CD4-positive, CD25-positive, alpha-beta regulatory T cell (primary cell): ENCODE data around the gene CKS1B. TPM values are rescaled to one million over a fixed set of nuclear protein-coding genes. Genes with fewer than 3 reads are reported as not detected.
"Not testable (repeated sequence)": the region's sequence is repeated elsewhere in the genome, so short reads cannot be mapped to it uniquely, and the experiment has no call there.

Experiments
- ATAC-seq, 2 donors: fragments of 150-1000 bp; cut with Tn5 transposase; one replicate each; pipeline ENCODE4 v1.10.0; 2021; ENCODE audit warnings: low read depth in 2 of 2, moderate number of reproducible peaks in 2 of 2, moderate library complexity in 1 of 2
- DNase-seq, 3 donors: peaks; one replicate each; pipeline versions ENCODE4 v3.0.0 to v3.0.0-alpha.2; 2012 to 2022; ENCODE audit warnings: mixed read lengths in 1 of 3
- H3K27ac ChIP-seq: one replicate; pipeline ENCODE4 v1.7.0; 2013; ENCODE audit warnings: mild to moderate bottlenecking, low read length; ENCODE audit not compliant: insufficient read depth, poor library complexity, severe bottlenecking
- H3K27me3 ChIP-seq: one replicate; pipeline ENCODE4 v1.7.0; 2013; ENCODE audit warnings: low read length; ENCODE audit not compliant: control insufficient read depth, insufficient read depth
- H3K36me3 ChIP-seq: one replicate; pipeline ENCODE4 v1.7.0; 2013; ENCODE audit warnings: mild to moderate bottlenecking, low read length, moderate library complexity; ENCODE audit not compliant: control insufficient read depth, insufficient read depth
- H3K4me1 ChIP-seq: 2 replicates; pipeline ENCODE4 v1.7.0; 2013; ENCODE audit warnings: mild to moderate bottlenecking, low read length; ENCODE audit not compliant: insufficient read depth, control insufficient read depth, poor library complexity, severe bottlenecking
- H3K4me3 ChIP-seq: one replicate; pipeline ENCODE4 v1.7.0; 2013; ENCODE audit warnings: low read depth, mild to moderate bottlenecking, low read length, moderate library complexity
- H3K9me3 ChIP-seq, 2 experiments: 1 replicate in 1 of 2; 2 replicates in 1 of 2; pipeline ENCODE4 v1.7.0; 2013; ENCODE audit warnings: low read length in 2 of 2, mild to moderate bottlenecking in 1 of 2, moderate library complexity in 1 of 2; ENCODE audit not compliant: control insufficient read depth in 2 of 2
- H3K27ac Mint-ChIP-seq, 3 donors: one replicate each; pipeline ENCODE4 v1.8.0; 2020 to 2022; ENCODE audit warnings: mild to moderate bottlenecking in 3 of 3, mixed read lengths in 3 of 3, moderate library complexity in 2 of 3
- H3K27me3 Mint-ChIP-seq: one replicate; pipeline ENCODE4 v1.8.0; 2022; ENCODE audit warnings: mild to moderate bottlenecking, mixed read lengths
- H3K36me3 Mint-ChIP-seq: one replicate; pipeline ENCODE4 v1.8.0; 2020; ENCODE audit warnings: mixed read lengths
- H3K4me1 Mint-ChIP-seq, 4 donors: one replicate each; pipeline ENCODE4 v1.8.0; 2020 to 2022; ENCODE audit warnings: mixed read lengths in 4 of 4, mild to moderate bottlenecking in 1 of 4
- H3K4me3 Mint-ChIP-seq, 4 donors: one replicate each; pipeline ENCODE4 v1.8.0; 2020 to 2022; ENCODE audit warnings: mild to moderate bottlenecking in 4 of 4, mixed read lengths in 4 of 4, moderate library complexity in 3 of 4
- H3K9me3 Mint-ChIP-seq, 7 donors: one replicate each; pipeline ENCODE4 v1.8.0; 2020 to 2022; ENCODE audit warnings: mixed read lengths in 7 of 7, mild to moderate bottlenecking in 3 of 7, moderate library complexity in 2 of 7
- polyA plus RNA-seq, 4 donors: library from polyadenylated mRNA; unstranded; fragments of 300-500 nt; fragmentation: Illumina TruSeq; gene quantifications; one replicate each; pipeline ENCODE4 v1.2.3, GENCODE V29; 2021
- total RNA-seq: library from RNA; stranded (reverse); gene quantifications from one replicate; pipeline ENCODE4 v1.2.3, GENCODE V29; 2022

Gene CKS1B
- total and polyA plus RNA-seq, 5 donors from 2014 or later = 8.5 to 60.0 (median 55.5) TPM

DNA sequence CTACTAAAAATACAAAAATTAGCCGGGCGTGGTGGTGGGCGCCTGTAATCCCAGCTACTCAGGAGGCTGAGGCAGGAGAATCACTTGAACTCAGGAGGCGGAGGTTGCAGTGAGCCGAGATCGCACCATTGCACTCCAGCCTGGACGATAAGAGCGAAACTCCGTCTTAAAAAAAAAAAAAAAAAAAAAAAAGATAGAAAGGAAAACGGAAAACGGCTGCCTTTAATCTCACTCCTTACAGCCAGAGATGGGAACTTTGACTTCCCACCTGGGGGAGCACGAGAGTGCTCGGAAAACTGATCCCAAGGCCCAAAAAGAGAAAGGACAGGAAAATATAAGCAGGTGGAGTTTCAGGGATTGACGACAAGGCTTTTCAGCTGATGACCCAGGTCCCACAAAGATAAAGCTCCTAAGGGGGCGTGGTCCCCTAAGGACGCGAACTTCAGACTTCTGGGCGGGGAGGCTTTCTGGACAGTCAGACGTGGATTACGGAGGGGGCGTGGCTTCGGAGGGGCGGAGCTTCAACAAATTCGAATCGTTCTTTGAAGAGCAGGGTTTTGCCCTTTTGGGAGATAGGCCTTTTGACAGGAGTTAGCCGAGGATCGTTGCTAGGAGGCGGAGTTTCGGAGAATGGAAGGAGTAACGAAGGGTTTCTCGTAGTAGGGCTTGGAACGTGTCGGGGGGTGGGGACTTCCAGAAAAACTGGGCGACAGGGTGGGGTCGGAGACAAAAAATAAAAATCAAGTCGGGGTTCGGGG is 958 bp upstream of the CKS1B start:
- no peak overlapping the region for H3K4me3 Mint-ChIP-seq

GRCh38 chr1:154974808-154975408 is 427 bp downstream of the CKS1B start:
- no peaks in the 10 kb centered on the region for H3K9me3 ChIP-seq
- ATAC-seq = peak; percentile 26 to 39
- H3K4me3 Mint-ChIP-seq = no peak overlapping the region
- no peaks in the 10 kb centered on the region for H3K27me3 ChIP-seq
- peak overlapping the region; percentile 98 for H3K27ac ChIP-seq
- peaks cover 0 to 27% (median 21%) of the 10 kb centered on the region in 4 donors for H3K4me1 Mint-ChIP-seq
- DNase-seq = peak; percentile 93 to 97 (median 97)
- no peaks in the 10 kb centered on the region for H3K9me3 Mint-ChIP-seq
- no peaks in the 10 kb centered on the region for H3K36me3 ChIP-seq
- no peak overlapping the region for H3K27ac Mint-ChIP-seq
- H3K27me3 Mint-ChIP-seq = no peaks in the 10 kb centered on the region
- H3K4me1 ChIP-seq = peaks cover 50% of the 10 kb centered on the region
- H3K4me3 ChIP-seq = peak overlapping the region; percentile 95
- peaks cover 7% of the 10 kb centered on the region for H3K36me3 Mint-ChIP-seq

More for the DNA sequence above, 958 bp upstream of the CKS1B start:
- H3K27me3 ChIP-seq = no peaks in the 10 kb centered on the region
- H3K36me3 ChIP-seq = peaks cover 5% of the 10 kb centered on the region
- H3K36me3 Mint-ChIP-seq = peaks cover 4% of the 10 kb centered on the region
- H3K27me3 Mint-ChIP-seq = no peaks in the 10 kb centered on the region
- DNase-seq = peak; percentile 83 to 93 (median 89)
- peak overlapping the region in 1 of 3 donors; percentile 78 for H3K27ac Mint-ChIP-seq
- peak overlapping the region; percentile 98 for H3K27ac ChIP-seq
- H3K4me1 Mint-ChIP-seq = peaks cover 0 to 37% (median 26%) of the 10 kb centered on the region in 4 donors
- no peak for ATAC-seq
- peaks cover 50% of the 10 kb centered on the region for H3K4me1 ChIP-seq
- no peaks in the 10 kb centered on the region for H3K9me3 ChIP-seq
- H3K4me3 ChIP-seq = peak overlapping the region; percentile 90
- H3K9me3 Mint-ChIP-seq = no peaks in the 10 kb centered on the region

DNA sequence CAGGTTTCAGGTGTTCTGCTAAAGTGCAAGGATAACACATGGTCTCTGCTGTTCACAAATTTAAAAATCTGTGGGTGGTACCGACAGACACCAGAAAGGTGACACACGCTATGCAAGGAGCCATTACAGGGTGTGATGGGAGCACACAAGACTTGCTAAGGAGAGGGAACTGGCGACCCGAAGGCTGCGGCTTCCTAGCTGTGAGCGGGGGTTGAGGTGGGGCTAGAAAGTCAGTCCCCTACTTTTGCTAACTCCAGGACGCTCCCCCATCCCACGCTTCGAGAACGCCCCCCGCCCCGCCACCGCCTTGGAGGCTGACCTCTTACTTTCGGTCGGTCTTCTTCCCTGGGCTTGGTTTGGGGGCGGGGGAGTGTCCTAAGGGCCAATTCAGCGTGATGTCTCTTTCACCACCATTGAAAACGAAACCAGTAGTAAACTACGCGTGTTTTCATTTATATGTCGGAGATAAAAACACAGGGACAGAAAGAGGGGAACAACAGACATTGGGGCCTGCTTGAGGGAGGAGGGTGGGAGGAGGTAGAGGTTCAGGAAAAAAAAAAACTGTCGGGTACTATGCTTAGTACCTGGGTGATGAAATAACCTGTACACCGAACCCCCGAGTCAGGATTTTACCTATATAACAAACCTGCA is 1.1 kb downstream of the CKS1B start:
- Histone ChIP-seq H3K4me1 (peaks cover 47% of the 10 kb centered on the region), H3K27ac (peak overlapping the region; percentile 98), H3K27me3 (no peaks in the 10 kb centered on the region), H3K4me3 (peak overlapping the region; percentile 95), H3K36me3 (no peaks in the 10 kb centered on the region), H3K9me3 (no peaks in the 10 kb centered on the region)
- H3K27ac Mint-ChIP-seq = no peak overlapping the region
- ATAC-seq = no peak
- H3K4me3 Mint-ChIP-seq = no peak overlapping the region
- peaks cover 7% of the 10 kb centered on the region for H3K36me3 Mint-ChIP-seq
- DNase-seq = peak; percentile 38 to 75 (median 48)
- peaks cover 0 to 27% (median 21%) of the 10 kb centered on the region in 4 donors for H3K4me1 Mint-ChIP-seq
- H3K9me3 Mint-ChIP-seq = no peaks in the 10 kb centered on the region
- H3K27me3 Mint-ChIP-seq = no peaks in the 10 kb centered on the region

GRCh38 chr1:154977762-154978161 is 3.3 kb downstream of the CKS1B start:
- not testable (repeated sequence) for H3K36me3 Mint-ChIP-seq, H3K27me3 Mint-ChIP-seq, H3K9me3 Mint-ChIP-seq, H3K27ac ChIP-seq, DNase-seq, H3K36me3 ChIP-seq, H3K27me3 ChIP-seq, H3K4me1 Mint-ChIP-seq, H3K4me3 ChIP-seq, ATAC-seq, H3K9me3 ChIP-seq
- peaks cover 33% of the 10 kb centered on the region for H3K4me1 ChIP-seq
- H3K4me3 Mint-ChIP-seq = peak overlapping the region in 3 of 4 donors; percentile 20 to 35 (median 22)
- H3K27ac Mint-ChIP-seq = peak overlapping the region in 1 of 3 donors; percentile 48

- H3K4me1 Mint-ChIP-seq = peaks cover 0 to 6% (median 3%) of the 10 kb centered on the region in 4 donors
- Histone ChIP-seq H3K27ac (no peak overlapping the region), H3K4me3 (no peak overlapping the region), H3K27me3 (no peaks in the 10 kb centered on the region), H3K36me3 (no peaks in the 10 kb centered on the region), H3K9me3 (no peaks in the 10 kb centered on the region), H3K4me1 (peaks cover 30% of the 10 kb centered on the region)
- peaks cover 3% of the 10 kb centered on the region for H3K36me3 Mint-ChIP-seq
- no peaks in the 10 kb centered on the region for H3K9me3 Mint-ChIP-seq
- H3K27me3 Mint-ChIP-seq = no peaks in the 10 kb centered on the region
- H3K27ac Mint-ChIP-seq = no peak overlapping the region
- no peak for DNase-seq
- no peak for ATAC-seq
- no peak overlapping the region for H3K4me3 Mint-ChIP-seq
Observed at GRCh38 chr1:154978360-154978759, 3.9 kb downstream of the CKS1B start.

- H3K27me3 Mint-ChIP-seq = no peaks in the 10 kb centered on the region
- H3K4me3 Mint-ChIP-seq = no peak overlapping the region
- no peak overlapping the region for H3K27ac Mint-ChIP-seq
- H3K4me3 ChIP-seq = peak overlapping the region; percentile 98
- peaks cover 0 to 6% (median 2%) of the 10 kb centered on the region in 4 donors for H3K4me1 Mint-ChIP-seq
- peaks cover 3% of the 10 kb centered on the region for H3K36me3 Mint-ChIP-seq
- ATAC-seq = no peak
- H3K27ac ChIP-seq = peak overlapping the region; percentile 85
- H3K27me3 ChIP-seq = no peaks in the 10 kb centered on the region
- H3K36me3 ChIP-seq = no peaks in the 10 kb centered on the region
- no peaks in the 10 kb centered on the region for H3K9me3 ChIP-seq
- H3K9me3 Mint-ChIP-seq = no peaks in the 10 kb centered on the region
- no peak for DNase-seq
- H3K4me1 ChIP-seq = peaks cover 30% of the 10 kb centered on the region
Observed at GRCh38 chr1:154982341-154982740, 7.9 kb downstream of the CKS1B start.

GRCh38 chr1:154982897-154983648 is 8.6 kb downstream of the CKS1B start, which contains the start of gene FLAD1:
Gene FLAD1, plus strand, starts transcription at chr1:154983344. Its CDS starts 351 bp downstream, at chr1:154983695.
- no peak within 1 kb of the TSS for H3K4me3 Mint-ChIP-seq

More at GRCh38 chr1:154982897-154983648, 8.6 kb downstream of the CKS1B start, which contains the start of gene FLAD1:
- Histone ChIP-seq H3K4me3 (peak within 1 kb of the TSS; percentile 98), H3K27ac (peak within 1 kb of the TSS; percentile 85), H3K4me1 (peaks cover 30% of the 10 kb centered on the region), H3K36me3 (peaks cover 5% of the 10 kb centered on the region), H3K27me3 (no peaks in the 10 kb centered on the region), H3K9me3 (no peaks in the 10 kb centered on the region)
- peak; percentile 100 for ATAC-seq
- peaks cover 0 to 7% (median 3%) of the 10 kb centered on the region in 4 donors for H3K4me1 Mint-ChIP-seq
- peaks cover 3% of the 10 kb centered on the region for H3K36me3 Mint-ChIP-seq
- no peaks in the 10 kb centered on the region for H3K9me3 Mint-ChIP-seq
- no peak within 1 kb of the TSS for H3K27ac Mint-ChIP-seq
- peak; percentile 95 to 100 (median 95) for DNase-seq
- no peaks in the 10 kb centered on the region for H3K27me3 Mint-ChIP-seq
